Frontal cortex (tissue), 4 donors: Measurements from ENCODE around the gene DNAH2. TPM values are rescaled to one million over a fixed set of nuclear protein-coding genes. Genes with fewer than 3 reads are reported as not detected.
A peak's percentile ranks its signal among the peaks of the same experiment; 100 is the strongest.

Experiments
- DNase-seq, 2 donors: peaks; one replicate each; pipeline ENCODE4 v3.0.0; 2012; ENCODE audit warnings: low spot score in 2 of 2
- FAIRE-seq: peaks from 2 replicates; lab custom pipeline; 2012; peaks lifted over from hg19 to GRCh38; lab: Jason Lieb, UNC
- total RNA-seq: library from RNA; depleted of rRNA; stranded (reverse); fragments of >200 nt; gene quantifications from one replicate; pipeline ENCODE4 v1.2.3, GENCODE V29; 2014
- donor health status: control.
- donor health status: control.
- donor health status: control.

Gene DNAH2
- total RNA-seq, 1 donor from 2014 or later, result 1.2 TPM

DNA sequence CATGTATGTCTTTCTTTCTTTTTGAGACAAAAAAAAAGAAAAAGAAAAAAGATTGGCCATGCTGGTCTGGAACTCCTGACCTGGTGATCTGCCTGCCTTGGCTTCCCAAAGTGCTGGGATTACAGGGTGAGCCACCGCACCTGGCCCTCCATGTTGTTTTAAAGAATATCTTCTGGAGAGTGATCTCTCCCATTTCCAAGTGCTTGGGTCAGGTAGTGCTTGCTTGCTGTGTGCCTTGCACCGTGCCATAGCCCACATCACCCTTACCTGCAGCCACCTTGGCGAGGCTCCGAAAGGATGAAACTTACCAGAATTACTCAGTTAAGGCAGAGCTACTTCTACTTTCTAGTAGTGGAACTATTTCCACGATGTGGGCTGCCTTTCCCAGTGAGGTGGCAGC lies 97.4 kb downstream of the DNAH2 start:
- FAIRE-seq, result no peak
- no peak for DNase-seq

DNA sequence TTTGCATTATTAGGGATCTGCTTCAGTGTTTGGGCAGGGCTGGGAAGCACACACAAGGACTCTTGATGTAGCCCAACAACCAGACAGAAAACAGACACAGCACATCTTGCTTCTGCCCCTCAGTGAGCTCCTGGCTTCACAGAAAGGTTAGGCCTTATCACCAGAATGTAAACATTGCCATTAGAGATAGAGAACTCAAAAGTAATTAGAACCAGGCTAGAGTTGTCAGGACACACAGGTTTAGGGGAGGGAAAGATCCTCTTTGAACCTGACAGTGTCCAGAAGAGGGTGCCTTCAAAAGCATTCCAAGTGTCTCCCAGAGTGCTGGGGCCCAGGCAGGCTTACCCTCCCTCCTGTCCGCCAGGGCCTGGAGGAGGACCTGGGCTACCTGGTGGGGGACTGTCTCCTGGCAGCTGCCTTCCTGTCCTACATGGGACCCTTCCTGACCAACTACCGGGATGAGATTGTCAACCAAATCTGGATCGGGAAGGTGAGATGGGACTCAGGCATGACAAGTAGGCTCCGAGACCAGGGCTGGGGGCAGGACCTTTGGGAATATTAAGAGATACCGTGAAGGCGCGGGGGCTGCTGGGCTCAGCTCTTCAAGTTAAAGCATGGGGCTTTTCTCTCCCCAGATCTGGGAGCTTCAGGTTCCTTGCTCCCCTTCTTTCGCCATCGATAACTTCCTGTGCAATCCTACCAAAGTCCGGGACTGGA lies 99.5 kb downstream of the DNAH2 start:
- FAIRE-seq (no peak), DNase-seq (no peak)

DNA sequence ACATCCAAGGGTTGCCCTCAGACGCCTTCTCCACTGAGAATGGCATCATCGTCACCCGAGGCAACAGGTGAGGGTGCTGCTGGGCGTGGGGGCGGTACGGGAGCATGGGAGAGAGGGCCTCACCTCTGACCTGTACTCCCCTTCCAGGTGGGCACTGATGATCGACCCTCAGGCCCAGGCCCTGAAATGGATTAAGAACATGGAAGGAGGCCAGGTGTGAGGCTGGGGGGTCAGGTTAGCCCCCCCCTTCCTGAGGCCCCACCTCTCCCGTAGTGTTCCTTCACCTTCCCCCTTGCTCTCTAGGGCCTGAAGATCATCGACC lies 100.1 kb downstream of the DNAH2 start:
- no peak for FAIRE-seq
- no peak for DNase-seq

DNA sequence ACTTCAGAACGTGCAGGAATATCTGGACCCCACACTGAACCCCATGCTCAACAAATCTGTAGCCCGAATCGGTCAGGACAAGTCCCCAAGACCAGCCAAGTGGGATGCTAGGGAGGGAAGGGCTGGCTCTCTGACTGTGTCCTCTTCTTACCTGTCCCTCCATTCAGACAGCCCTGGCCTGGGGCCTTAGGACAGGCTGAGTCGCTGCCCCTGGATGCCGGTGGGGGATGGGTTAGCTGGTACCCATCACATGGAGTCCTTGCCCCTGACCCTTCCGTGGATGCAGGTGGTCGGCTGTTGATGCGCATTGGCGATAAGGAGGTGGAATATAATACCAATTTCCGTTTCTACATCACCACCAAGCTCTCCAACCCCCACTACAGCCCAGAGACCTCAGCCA lies 100.5 kb downstream of the DNAH2 start:
- no peak for FAIRE-seq
- no peak for DNase-seq

DNA sequence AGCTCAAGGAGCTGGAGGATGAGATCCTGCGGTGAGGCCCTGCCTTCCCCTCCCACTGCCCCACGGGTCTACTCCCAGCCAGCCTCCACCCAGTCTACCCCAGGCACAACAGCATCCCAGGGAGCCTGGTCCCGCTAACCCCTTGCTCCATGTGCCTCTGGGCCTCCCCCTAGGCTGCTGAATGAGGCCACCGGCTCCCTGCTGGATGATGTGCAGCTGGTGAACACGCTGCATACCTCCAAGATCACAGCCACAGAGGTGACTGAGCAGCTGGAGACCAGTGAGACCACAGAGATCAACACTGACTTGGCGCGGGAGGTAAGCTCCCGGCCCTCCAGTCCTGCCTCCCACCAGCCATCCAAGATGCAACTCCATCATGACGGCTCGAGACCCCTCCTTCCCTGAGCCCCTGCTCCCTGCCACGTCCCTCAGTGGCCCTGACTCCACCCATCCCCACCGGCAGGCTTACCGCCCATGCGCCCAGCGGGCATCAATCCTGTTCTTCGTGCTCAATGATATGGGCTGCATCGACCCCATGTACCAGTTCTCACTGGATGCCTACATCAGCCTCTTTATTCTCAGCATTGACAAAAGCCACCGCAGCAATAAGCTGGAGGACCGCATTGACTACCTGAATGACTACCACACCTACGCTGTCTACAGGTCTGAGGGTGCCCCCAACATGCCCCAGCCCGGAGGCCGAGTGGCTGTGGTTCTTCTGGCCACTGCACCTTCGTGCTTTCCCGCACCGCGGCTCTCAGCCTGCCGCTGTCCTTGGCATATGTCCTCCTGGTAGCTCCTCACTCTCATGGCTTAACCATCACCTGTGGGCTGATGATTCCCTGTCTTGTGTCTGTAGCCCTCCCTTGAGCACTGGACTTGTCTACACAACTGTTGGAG lies 101.5 kb downstream of the DNAH2 start:
- no peak for DNase-seq
- no peak for FAIRE-seq

DNA sequence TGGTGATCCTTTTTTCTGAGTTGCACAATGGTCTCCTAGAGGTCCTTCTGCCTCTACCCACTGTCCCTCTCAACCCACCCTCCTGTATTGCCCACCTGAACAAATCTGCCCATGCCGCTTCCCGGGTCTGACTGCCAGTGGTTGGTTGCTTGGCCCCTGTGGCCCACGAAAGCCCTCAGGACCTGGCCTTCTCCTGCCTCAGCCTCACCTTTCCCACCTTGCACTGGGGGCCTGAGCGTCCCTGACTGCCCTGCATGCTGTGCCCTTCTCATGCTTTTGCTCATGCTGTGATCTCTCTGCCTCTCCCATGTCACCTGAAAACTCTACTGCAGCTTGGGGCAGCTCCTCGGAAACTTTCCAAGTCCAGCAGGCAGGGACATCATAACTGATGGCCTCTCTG lies 102.7 kb downstream of the DNAH2 start:
- FAIRE-seq (no peak), DNase-seq (no peak)

DNA sequence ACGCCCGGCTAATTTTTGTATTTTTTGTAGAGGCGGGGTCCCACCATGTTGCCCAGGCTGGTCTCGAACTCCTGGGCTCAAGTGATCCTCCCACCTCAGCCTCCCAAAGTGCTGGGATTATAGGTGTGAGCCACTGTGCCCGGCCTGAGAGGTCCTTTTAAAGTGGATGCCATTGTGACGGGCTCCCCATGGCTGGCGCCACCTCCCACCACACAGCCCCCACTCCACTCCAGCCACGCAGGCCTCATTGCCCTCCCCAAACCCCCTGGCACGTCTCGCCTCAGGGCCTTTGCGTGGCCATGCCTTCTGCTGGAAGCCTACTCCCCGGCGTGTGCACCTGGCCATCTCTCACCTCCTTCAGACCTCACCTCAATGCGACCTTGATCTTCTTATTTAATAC lies 104.6 kb downstream of the DNAH2 start:
- no peak for FAIRE-seq
- no peak for DNase-seq

DNA sequence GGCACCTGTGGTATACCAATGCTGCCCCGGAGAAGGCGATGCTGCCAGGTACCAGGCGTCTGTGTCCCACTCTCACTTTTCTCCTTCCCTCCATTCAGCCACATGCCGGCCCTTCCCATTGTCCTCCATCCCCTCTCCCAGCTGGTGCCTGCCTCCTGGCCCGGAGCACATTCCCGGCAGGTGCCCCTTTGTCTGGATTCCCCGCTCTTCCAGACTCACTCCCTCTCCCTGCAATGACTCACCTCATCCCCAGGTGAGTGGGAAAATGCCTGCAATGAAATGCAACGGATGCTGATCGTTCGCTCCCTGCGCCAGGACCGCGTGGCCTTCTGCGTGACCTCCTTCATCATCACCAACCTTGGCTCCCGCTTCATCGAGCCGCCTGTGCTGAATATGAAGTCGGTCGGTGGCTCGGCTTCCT lies 106.0 kb downstream of the DNAH2 start:
- DNase-seq (no peak), FAIRE-seq (no peak)

DNA sequence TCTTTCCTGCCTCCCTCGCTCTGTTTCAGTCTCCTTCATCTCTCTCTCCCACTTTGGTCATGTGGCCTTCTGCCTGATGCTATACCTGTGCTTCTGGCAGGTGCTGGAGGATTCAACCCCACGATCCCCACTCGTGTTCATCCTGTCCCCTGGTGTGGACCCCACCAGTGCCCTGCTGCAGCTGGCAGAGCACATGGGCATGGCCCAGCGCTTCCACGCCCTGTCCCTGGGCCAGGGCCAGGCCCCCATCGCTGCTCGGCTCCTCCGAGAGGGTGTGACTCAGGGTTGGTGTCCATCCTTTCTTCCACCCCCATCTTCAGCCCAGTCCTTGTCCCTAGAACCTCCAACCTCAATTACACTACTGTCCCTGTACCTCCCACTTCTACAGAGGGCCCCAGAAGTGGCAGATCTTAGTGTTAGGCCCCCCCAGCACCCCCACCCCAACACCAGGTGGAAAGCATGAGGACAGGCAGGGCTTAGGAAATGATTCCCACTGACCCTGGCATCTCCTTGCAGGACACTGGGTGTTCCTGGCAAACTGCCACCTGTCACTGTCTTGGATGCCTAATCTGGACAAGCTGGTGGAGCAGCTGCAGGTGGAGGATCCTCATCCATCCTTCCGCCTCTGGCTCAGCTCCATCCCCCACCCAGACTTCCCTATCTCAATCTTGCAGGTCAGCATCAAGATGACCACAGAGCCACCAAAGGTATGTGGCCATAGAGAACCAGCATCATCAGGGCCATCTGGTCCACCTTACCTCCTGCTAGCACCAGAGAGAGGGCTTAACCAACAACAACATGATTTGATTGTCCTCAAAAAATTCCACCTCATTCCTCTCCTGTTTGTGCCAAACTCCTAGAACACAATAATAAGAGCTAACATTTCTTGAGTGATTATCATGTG lies 106.7 kb downstream of the DNAH2 start:
- DNase-seq, result no peak
- FAIRE-seq, result no peak

DNA sequence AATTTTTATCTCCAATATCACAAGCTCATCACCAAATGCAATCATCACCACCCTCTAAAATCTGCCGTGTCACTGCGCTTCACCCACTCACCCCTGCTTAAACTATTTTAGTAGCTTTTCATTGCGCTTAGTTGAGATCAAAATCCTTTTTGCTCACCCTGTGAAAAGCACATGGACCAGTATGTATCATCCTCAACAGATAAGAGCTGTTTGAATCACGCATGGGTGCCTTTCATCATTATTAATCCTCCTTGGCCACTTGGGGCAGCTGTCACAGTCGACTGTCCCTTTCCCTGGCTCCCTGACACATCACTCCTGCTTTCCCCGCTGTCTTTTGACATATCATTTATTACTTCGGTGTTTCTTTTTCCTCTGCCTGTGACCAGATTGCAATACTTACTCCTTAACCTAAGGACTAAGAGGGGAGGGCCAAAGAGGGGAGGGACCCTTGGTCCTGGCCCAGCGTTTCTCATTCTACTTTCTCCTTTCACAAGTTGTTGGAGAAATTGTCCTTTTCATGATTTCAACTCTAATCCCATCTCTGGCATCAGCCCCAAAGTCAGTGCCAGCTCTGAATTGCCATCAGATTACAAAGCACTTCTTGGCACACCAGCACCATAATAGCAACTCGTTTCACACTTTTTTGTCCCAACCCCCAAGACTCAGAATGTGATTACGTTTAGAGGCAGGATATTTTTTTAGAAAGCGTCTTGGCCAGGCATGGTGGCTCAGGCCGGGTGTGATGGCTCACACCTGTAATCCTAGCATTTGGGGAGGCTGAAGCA lies 107.9 kb downstream of the DNAH2 start:
- DNase-seq (peak in 1 of 2 donors; percentile 55), FAIRE-seq (no peak)

DNA sequence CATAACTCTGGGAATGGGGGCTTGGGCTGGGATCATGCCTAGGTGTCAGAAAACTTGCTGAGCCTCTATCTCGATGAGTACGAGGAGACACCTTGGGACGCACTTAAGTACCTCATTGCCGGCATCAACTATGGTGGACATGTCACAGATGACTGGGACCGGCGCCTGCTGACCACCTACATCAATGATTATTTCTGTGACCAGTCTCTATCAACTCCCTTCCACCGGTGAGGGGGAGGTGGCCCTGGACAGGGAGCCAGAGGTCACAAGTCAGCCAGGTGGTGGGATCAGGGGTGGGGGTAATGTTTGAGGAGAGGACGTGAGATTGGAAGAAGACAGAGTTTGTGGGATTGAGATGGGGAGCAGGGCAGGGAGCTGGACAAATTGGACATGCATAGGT lies 113.1 kb downstream of the DNAH2 start:
- DNase-seq, result no peak
- FAIRE-seq, result no peak

DNA sequence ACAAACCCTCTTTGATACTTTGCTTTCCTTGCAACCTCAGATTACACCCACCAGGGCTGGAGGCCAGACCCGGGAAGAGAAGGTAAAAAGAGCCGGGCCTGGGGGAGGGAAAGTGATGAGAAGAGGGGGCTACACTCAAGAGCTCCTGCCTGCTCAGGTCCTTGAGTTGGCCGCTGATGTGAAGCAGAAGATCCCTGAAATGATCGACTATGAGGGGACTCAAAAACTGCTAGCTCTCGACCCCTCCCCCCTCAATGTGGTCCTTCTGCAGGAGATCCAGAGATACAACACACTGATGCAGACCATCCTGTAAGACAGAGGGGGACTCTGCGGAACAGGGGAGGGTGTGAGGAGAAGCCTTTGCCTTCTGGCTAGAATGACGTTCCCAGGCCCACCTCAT lies 113.7 kb downstream of the DNAH2 start:
- DNase-seq (no peak), FAIRE-seq (no peak)

DNA sequence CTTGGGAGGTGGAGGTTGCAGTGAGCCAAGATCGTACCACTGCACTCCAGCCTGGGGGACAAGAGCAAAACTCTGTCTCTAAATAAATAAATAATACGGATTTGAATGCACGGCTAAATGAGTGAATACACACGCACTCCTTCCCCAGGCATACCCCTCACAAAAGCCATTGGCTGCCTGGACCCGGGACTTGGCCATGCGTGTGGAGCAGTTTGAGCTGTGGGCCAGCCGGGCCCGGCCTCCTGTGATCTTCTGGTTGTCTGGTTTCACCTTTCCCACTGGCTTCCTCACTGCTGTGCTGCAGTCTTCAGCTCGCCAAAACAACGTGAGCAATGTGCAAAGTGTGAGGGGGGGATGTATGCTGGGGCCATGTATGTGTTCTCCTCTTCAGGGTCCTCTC lies 114.9 kb downstream of the DNAH2 start:
- FAIRE-seq, result no peak
- DNase-seq, result no peak

DNA sequence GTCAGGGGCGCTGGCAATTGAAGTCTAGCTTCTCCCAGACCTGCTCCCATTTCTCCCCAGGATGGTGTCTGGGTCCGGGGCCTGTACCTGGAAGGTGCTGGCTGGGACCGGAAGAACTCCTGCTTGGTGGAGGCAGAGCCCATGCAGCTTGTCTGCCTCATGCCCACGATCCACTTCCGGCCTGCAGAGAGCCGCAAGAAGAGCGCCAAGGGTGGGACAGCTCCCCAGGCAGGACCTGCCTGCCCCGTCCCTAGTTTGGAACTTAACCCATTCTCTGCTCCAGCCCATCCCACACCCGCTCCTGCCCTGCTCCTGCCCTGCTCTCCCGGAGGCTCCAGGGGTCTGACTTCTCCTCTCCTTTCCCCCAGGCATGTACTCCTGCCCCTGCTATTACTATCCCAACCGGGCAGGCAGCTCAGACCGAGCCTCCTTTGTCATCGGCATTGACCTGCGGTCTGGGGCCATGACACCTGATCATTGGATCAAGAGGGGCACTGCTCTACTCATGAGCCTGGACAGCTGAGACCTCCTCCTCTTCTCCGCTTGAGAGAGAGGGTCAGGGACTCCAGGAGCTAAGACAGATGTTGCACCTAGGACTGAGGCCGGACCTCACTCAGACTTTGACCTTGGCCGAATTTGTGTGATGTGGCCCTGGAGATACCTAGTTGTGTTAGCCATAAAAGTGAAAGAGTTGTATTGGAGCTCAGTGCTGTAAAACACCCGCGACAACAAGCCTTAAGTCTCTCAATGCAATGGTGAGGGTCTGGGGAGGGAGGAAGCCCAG lies 115.7 kb downstream of the DNAH2 start:
- FAIRE-seq, result no peak
- no peak for DNase-seq

DNA sequence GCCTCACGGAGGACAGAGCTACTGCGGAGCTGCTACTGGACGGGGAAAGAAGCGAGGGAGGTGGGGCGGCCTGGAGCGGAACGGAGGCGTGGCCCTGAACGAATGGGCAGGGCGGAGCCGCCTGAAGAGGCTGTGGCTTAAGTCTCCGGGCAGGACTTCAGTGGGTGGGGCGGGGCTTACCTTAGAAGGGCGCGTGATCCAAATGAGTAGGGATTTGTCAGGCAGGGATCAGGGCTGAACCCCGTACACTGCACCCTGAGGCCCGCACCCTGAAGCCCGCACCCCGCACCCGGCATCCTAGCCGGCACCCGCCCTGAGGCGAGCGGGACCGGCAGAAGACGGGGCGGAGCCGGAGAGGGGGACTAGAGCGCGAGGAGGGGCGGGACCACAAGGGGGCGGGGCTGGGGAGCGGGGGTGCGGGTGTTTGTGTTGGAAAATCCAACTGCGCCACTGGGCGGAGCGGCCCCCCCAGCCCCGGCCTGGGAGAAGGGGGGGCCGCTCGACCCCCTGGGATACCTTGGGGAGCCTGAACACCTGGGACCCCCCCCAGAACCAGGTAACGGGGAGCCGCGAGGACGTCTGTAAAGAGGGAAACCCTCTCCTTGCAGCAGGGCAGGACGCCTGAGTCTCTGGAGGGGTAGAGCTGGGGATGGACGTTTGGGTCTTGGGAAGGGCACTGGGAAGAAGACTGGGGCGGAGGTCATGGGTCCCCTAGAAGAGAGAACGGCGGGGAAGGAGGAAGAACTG lies 116.4 kb downstream of the DNAH2 start, which contains the start of gene KDM6B:
Gene KDM6B (plus strand): TSS at position 423 of the 747 bp plus-strand sequence. CDS start 11,338 bp downstream, outside the sequence.
- peak; percentile 77 to 87 for DNase-seq
- no peak for FAIRE-seq

DNA sequence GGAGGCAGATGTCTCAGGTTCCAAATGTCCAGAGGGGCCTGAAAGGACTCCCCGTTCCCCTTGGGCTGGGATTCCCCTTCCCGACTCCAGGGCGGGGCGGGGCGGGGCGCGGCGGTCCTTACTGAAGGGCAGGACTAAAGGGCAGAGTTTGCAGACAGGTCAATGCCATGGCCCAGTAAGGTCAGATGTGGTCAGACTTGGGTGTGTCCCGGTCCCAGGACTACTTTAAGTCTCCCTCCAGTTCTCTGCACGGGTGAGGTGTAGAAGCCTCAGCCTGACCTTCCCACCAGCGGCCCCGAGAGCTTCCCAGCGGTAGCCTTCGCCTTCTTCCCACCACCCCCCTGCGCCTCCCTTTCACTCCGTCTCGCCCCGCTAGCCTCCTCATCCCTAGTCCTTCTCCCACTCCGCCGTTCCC lies 117.0 kb downstream of the DNAH2 start:
- DNase-seq, result no peak
- FAIRE-seq, result no peak

DNA sequence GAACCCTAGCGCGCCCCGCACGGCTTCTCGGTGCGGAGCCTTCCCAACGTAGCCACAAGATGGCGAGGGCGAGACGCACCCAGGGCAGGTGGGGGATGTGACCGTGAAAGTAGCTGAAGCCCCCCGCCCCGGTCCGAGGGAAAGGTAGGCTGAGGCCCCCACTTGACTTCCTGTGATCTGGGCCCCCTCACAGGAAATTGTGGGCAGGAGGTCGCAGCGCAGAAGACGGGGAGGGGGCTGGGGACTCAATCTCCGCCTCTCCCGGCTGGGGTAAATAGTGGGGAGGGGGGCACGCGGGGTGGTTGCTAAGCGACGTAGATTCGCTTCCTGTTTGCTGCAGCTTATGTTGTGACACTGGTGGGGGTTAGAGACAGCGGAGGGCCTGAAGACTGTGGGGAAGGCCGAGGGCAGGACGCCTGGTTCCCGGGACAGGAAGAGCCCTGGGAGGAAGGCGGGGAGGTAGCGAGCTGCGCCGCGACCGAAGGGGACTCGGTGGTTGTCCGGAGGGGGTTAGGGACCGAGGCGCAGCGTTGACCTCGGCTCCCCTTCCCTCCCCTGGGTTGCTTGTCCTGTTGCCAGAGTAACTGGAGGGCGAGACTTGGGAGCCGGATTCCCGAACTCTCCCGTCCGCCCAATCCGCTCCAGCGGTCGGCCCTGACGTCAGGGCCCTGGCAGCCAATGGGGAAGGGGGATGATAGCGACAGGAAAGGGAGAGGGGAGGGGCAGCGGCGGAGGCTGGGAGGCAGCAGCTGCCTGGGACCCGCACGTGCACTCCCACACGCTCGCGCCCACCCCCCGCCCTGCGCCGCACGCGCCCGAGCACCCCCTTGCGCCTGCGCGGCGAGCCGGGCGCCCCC lies 117.6 kb downstream of the DNAH2 start:
- FAIRE-seq, result no peak
- peak; percentile 96 to 98 for DNase-seq
